Natural killer cell (primary cell): ENCODE results near the gene GREB1. TPM values are rescaled to one million over a fixed set of nuclear protein-coding genes. Genes with fewer than 3 reads are reported as not detected.

Source experiments
- ATAC-seq, 3 donors: fragments of 150-1000 bp in 2 of 3; fragments of 200-7000 bp in 1 of 3; cut with Tn5 transposase; 1 replicate in 1 of 3; 2 replicates in 2 of 3; pipeline ENCODE4 v1.10.0; 2021; ENCODE audit warnings: mild to moderate bottlenecking in 2 of 3, moderate library complexity in 2 of 3
- DNase-seq, 2 donors: peaks; one replicate each; pipeline versions ENCODE4 v3.0.0 to v3.0.0-alpha.2; 2013 to 2021; ENCODE audit warnings: mixed read lengths in 1 of 2
- H3K27ac ChIP-seq: one replicate; pipeline ENCODE4 v1.5.1; 2013; ENCODE audit warnings: mild to moderate bottlenecking, low read length
- H3K27me3 ChIP-seq: one replicate; pipeline ENCODE4 v1.6.1; 2013; ENCODE audit warnings: low read length; ENCODE audit not compliant: control insufficient read depth, insufficient read depth
- H3K36me3 ChIP-seq: one replicate; pipeline ENCODE4 v1.6.1; 2013; ENCODE audit warnings: low read length; ENCODE audit not compliant: control insufficient read depth, insufficient read depth
- H3K4me1 ChIP-seq: one replicate; pipeline ENCODE4 v1.6.1; 2013; ENCODE audit warnings: low read length; ENCODE audit not compliant: control insufficient read depth, insufficient read depth
- H3K4me3 ChIP-seq: one replicate; pipeline ENCODE4 v1.5.1; 2013; ENCODE audit warnings: low read length
- H3K9me3 ChIP-seq: one replicate; pipeline ENCODE4 v1.6.1; 2013; ENCODE audit warnings: low read length; ENCODE audit not compliant: control insufficient read depth, insufficient read depth
- H3K27ac Mint-ChIP-seq, 2 donors: one replicate each; pipeline ENCODE4 v1.8.0; 2022; ENCODE audit warnings: mild to moderate bottlenecking in 2 of 2, mixed read lengths in 2 of 2, moderate library complexity in 1 of 2
- H3K27me3 Mint-ChIP-seq, 2 donors: one replicate each; pipeline ENCODE4 v1.8.0; 2022; ENCODE audit warnings: low read depth in 2 of 2, mixed read lengths in 2 of 2
- H3K36me3 Mint-ChIP-seq: one replicate; pipeline ENCODE4 v1.8.0; 2022; ENCODE audit warnings: mixed read lengths
- H3K4me1 Mint-ChIP-seq, 2 donors: one replicate each; pipeline ENCODE4 v1.8.0; 2022; ENCODE audit warnings: mixed read lengths in 2 of 2
- H3K4me3 Mint-ChIP-seq: one replicate; pipeline ENCODE4 v1.8.0; 2022; ENCODE audit warnings: mild to moderate bottlenecking, moderate library complexity, mixed read lengths
- H3K9me3 Mint-ChIP-seq, 2 donors: one replicate each; pipeline ENCODE4 v1.8.0; 2022; ENCODE audit warnings: mixed read lengths in 2 of 2
- CTCF ChIP-seq: fragments of 200-600 bp; IDR thresholded peaks from one replicate; pipeline ENCODE4 v1.8.0; 2022; ENCODE audit warnings: antibody characterized with exemption
- WGBS: methylation state at CpG from one replicate; pipeline ENCODE4 v1.1.7; 2013; ENCODE audit warnings: missing lambda C conversion rate; ENCODE audit not compliant: insufficient coverage; 5-methylcytosine and 5-hydroxymethylcytosine counted together
- intact Hi-C: fragments of 100-400 bp; cut with micrococcal nuclease; formaldehyde crosslinking; loops from one replicate; pipeline ENCODE4 v1.14.2; 2022
- total RNA-seq, 4 donors: library from RNA; stranded (reverse); fragments of 120-200 nt in 1 of 4; gene quantifications; one replicate each; pipeline versions ENCODE4 v1.2.3 to v1.2.4, GENCODE V29; 2013 to 2022

GREB1 gene
- total RNA-seq, 3 donors from 2014 or later (not counting 1 experiment from before 2014, with no cell fraction given): 0.85 to 2.5 (median 2.4) TPM

GRCh38 chr2:11616097-11616687, 82.3 kb downstream of the GREB1 start:
- Mint-ChIP-seq H3K27ac (no peak overlapping the region), H3K4me1 (no peaks in the 10 kb centered on the region), H3K4me3 (no peak overlapping the region), H3K36me3 (no peaks in the 10 kb centered on the region), H3K9me3 (no peaks in the 10 kb centered on the region), H3K27me3 (no peaks in the 10 kb centered on the region)
- H3K4me3 ChIP-seq: no peak overlapping the region
- intact Hi-C loops: no loop called here
- ATAC-seq: no peak
- 85% methylated on average over 14 of the region's 14 CpGs for WGBS
- no peak for DNase-seq
- H3K27me3 ChIP-seq: no peaks in the 10 kb centered on the region
- TF ChIP-seq CTCF: no peak
- H3K36me3 ChIP-seq: no peaks in the 10 kb centered on the region
- no peaks in the 10 kb centered on the region for H3K9me3 ChIP-seq
- H3K27ac ChIP-seq: no peak overlapping the region
- H3K4me1 ChIP-seq: no peaks in the 10 kb centered on the region

DNA sequence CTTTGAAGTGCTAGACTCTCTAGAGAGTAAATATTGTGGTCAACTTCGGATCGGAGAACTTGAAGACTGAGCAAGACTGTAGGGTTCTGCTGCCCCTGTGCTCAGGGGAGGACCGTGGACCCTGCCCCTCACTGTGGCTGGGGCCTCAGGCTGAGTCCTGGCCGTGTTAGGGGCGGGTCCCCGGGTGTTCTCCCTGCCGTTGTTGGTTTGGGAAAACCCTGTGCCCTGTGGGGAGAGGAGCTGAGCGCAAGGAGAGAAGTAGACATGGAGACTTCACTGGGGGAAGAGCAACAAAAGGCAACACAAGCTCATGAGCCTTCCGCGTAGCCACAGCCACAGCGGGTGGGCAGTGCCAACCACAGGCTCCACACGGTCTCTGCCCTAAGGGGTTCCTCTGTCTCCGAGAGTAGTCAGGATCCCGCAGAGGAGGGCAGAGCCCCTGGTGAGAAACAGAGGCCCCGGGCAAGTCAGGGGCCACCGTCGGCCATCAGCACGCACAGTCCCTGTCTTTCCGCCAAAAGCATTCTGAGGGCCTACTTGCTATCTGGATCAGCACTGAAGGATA, 83.1 kb downstream of the GREB1 start:
- Histone ChIP-seq H3K27me3 (no peaks in the 10 kb centered on the region), H3K27ac (no peak overlapping the region), H3K36me3 (no peaks in the 10 kb centered on the region), H3K4me1 (no peaks in the 10 kb centered on the region), H3K4me3 (no peak overlapping the region), H3K9me3 (no peaks in the 10 kb centered on the region)
- no peak for TF ChIP-seq CTCF
- Mint-ChIP-seq H3K4me3 (no peak overlapping the region), H3K36me3 (no peaks in the 10 kb centered on the region), H3K27ac (no peak overlapping the region), H3K4me1 (no peaks in the 10 kb centered on the region), H3K27me3 (no peaks in the 10 kb centered on the region), H3K9me3 (no peaks in the 10 kb centered on the region)
- intact Hi-C loops: no loop called here
- ATAC-seq: no peak
- WGBS: 84% methylated on average over 19 of the region's 19 CpGs
- DNase-seq: no peak

DNA sequence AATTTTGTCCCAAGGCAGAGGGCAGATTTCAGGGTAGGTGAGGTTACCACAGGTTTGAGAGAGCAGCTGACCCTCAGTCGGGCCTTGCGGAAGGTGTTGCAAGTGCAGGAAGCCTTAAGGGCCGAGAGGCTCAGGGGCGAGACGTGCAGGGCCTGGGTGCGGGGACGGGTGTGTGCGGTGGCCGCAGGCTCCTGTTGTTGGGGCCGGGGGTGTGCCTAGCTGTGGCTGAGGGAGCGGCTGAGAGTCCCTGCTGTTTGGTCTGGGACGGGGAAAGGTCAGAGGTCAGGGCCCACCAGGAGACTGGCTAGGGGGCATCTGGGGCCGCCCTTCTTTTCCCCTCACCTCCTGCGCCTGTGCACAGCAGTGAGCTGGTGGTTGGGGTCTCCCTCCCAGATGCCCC, 83.7 kb downstream of the GREB1 start:
- 91% methylated on average over 14 of the region's 14 CpGs for WGBS
- Mint-ChIP-seq H3K27me3 (peaks cover 0 to 3% of the 10 kb centered on the region in 2 donors), H3K27ac (no peak overlapping the region), H3K4me3 (no peak overlapping the region), H3K36me3 (no peaks in the 10 kb centered on the region), H3K9me3 (no peaks in the 10 kb centered on the region), H3K4me1 (no peaks in the 10 kb centered on the region)
- no peak for ATAC-seq
- H3K4me1 ChIP-seq: no peaks in the 10 kb centered on the region
- H3K27me3 ChIP-seq: no peaks in the 10 kb centered on the region
- no peak for TF ChIP-seq CTCF
- H3K36me3 ChIP-seq: no peaks in the 10 kb centered on the region
- intact Hi-C loops: no loop called here
- no peak overlapping the region for H3K27ac ChIP-seq
- no peaks in the 10 kb centered on the region for H3K9me3 ChIP-seq
- DNase-seq: no peak
- no peak overlapping the region for H3K4me3 ChIP-seq
